Activated naive CD4-positive, alpha-beta T cell (primary cell): ENCODE data around the gene KIF27.
"Not testable (repeated sequence)": the region's sequence is repeated elsewhere in the genome, so short reads cannot be mapped to it uniquely, and the experiment has no call there.

Experiments used
- DNase-seq, 4 experiments: peaks; one replicate each; lab custom pipeline; 2025; lab: John Stamatoyannopoulos, UW

KIF27 gene

GRCh38 chr9:83803941-83804340, 117.3 kb downstream of the KIF27 start:
- not testable (repeated sequence) for DNase-seq

DNA sequence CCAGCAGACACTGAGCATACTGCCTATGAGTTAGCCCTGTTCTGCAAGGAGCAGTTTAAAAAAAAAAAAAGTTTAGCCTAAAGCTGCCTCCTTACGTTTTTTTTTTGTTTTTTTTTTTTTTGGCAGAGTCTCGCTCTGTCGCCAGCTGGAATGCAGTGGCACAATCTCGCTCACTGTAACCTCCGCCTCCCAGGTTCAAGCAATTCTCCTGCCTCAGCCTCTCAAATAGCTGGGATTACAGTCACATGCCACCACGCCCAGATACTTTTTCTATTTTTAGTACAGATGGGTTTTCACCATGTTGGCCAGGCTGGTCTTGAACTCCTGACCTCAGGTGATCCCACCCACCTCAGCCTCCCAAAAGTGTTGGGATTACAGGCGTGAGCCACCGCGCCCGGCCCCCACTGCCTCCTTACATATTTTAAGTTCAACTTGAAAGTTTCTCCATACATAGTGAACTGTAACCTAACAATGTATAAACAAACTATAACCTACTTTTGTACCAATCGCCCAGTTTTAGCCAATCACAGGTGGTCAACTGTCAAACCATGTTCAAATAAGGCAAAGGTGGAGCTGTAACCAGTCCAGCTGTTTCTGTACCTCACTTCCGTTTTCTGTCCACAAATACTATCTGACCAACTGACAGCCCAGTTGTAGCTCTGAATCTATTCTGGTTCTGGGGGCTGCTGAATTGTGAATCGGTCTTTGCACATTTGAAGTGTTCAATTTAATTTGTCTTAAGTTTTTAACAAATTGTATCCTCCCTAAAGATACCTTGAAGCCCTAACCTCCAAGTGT, 120.8 kb downstream of the KIF27 start:
- no peak for DNase-seq

GRCh38 chr9:83794051-83794450, 127.2 kb downstream of the KIF27 start:
- DNase-seq: no peak

- no peak for DNase-seq
Measured at GRCh38 chr9:83792746-83793145, 128.5 kb downstream of the KIF27 start.
